ENCODE results near the gene SST. TPM values are rescaled to one million over a fixed set of nuclear protein-coding genes. Genes with fewer than 3 reads are reported as not detected.

SST gene
- polyA plus RNA-seq, 1 donor from 2014 or later = 9.7 TPM

GRCh38 chr3:187642861-187643260 lies 27.3 kb downstream of the SST start:
- H3K4me3 ChIP-seq (ENCODE audit: low read length) = no peak overlapping the region
- TF ChIP-seq TAF1 (IDR thresholded peaks at IDR 0.05; ENCODE audit: low read depth) (no peak), RAD21 (conservative IDR thresholded peaks at IDR 0.05) (no peak), SMC3 (conservative IDR thresholded peaks at IDR 0.05; ENCODE audit: poor library complexity) (no peak), MXI1 (conservative IDR thresholded peaks at IDR 0.05; ENCODE audit: poor library complexity, severe bottlenecking) (no peak), REST (IDR thresholded peaks at IDR 0.05; ENCODE audit: borderline replicate concordance) (no peak), EP300 (conservative IDR thresholded peaks at IDR 0.05; ENCODE audit: poor library complexity, severe bottlenecking) (no peak), POLR2AphosphoS5 (IDR thresholded peaks at IDR 0.05) (no peak), CTCF (IDR thresholded peaks at IDR 0.05; ENCODE audit: poor library complexity, severe bottlenecking) (no peak), EZH2 (IDR thresholded peaks at IDR 0.05; ENCODE audit: borderline replicate concordance, insufficient read depth, low read length, poor library complexity, severe bottlenecking) (no peak)
- H3F3A ChIP-seq (ENCODE audit: insufficient read depth, low read length, poor library complexity, severe bottlenecking) = no peaks in the 10 kb centered on the region
- no peaks in the 10 kb centered on the region for H3K9me3 ChIP-seq (ENCODE audit: low read length)
- no peak overlapping the region for H3K9ac ChIP-seq (ENCODE audit: low read length)
- no peaks in the 10 kb centered on the region for H4K20me1 ChIP-seq (ENCODE audit: insufficient read depth)
- H3K4me2 ChIP-seq (ENCODE audit: low read length) = no peak overlapping the region
- H3K27ac ChIP-seq (ENCODE audit: low read length) = no peak overlapping the region
- H3K79me2 ChIP-seq (replicated peaks; ENCODE audit: insufficient read depth, low read length) = no peaks in the 10 kb centered on the region
- no peak overlapping the region for H2AFZ ChIP-seq (ENCODE audit: low read depth, low read length)
- H3K9me2 ChIP-seq (ENCODE audit: insufficient read depth, low read length) = no peaks in the 10 kb centered on the region
- H3K27me3 ChIP-seq (ENCODE audit: insufficient read depth, low read depth, low read length) = peaks cover 4% of the 10 kb centered on the region
- no peaks in the 10 kb centered on the region for H3K36me3 ChIP-seq (ENCODE audit: insufficient read depth, low read length)

- H3K9me3 ChIP-seq (ENCODE audit: low read length) = no peaks in the 10 kb centered on the region
- no peak overlapping the region for H2AFZ ChIP-seq (ENCODE audit: low read depth, low read length)
- H3K27ac ChIP-seq (ENCODE audit: low read length) = no peak overlapping the region
- H3K4me3 ChIP-seq (ENCODE audit: low read length) = no peak overlapping the region
- no peaks in the 10 kb centered on the region for H3K79me2 ChIP-seq (replicated peaks; ENCODE audit: insufficient read depth, low read length)
- TF ChIP-seq SMC3 (conservative IDR thresholded peaks at IDR 0.05; ENCODE audit: poor library complexity) (no peak), POLR2AphosphoS5 (IDR thresholded peaks at IDR 0.05) (no peak), REST (IDR thresholded peaks at IDR 0.05; ENCODE audit: borderline replicate concordance) (no peak), CTCF (IDR thresholded peaks at IDR 0.05; ENCODE audit: poor library complexity, severe bottlenecking) (no peak), TAF1 (IDR thresholded peaks at IDR 0.05; ENCODE audit: low read depth) (no peak), EP300 (conservative IDR thresholded peaks at IDR 0.05; ENCODE audit: poor library complexity, severe bottlenecking) (no peak), RAD21 (conservative IDR thresholded peaks at IDR 0.05) (no peak), MXI1 (conservative IDR thresholded peaks at IDR 0.05; ENCODE audit: poor library complexity, severe bottlenecking) (no peak), EZH2 (IDR thresholded peaks at IDR 0.05; ENCODE audit: borderline replicate concordance, insufficient read depth, low read length, poor library complexity, severe bottlenecking) (no peak)
- no peaks in the 10 kb centered on the region for H3F3A ChIP-seq (ENCODE audit: insufficient read depth, low read length, poor library complexity, severe bottlenecking)
- no peaks in the 10 kb centered on the region for H3K9me2 ChIP-seq (ENCODE audit: insufficient read depth, low read length)
- H3K4me2 ChIP-seq (ENCODE audit: low read length) = no peak overlapping the region
- H3K9ac ChIP-seq (ENCODE audit: low read length) = no peak overlapping the region
- H3K36me3 ChIP-seq (ENCODE audit: insufficient read depth, low read length) = no peaks in the 10 kb centered on the region
- no peaks in the 10 kb centered on the region for H4K20me1 ChIP-seq (ENCODE audit: insufficient read depth)
- peaks cover 4% of the 10 kb centered on the region for H3K27me3 ChIP-seq (ENCODE audit: insufficient read depth, low read depth, low read length)
Measured at GRCh38 chr3:187641320-187642016, 28.7 kb downstream of the SST start.

Data from neural cell (in vitro differentiated cells).